CD4-positive, alpha-beta memory T cell (primary cell): ENCODE measurements around the gene ZNF341. TPM values are rescaled to one million over a fixed set of nuclear protein-coding genes. Genes with fewer than 3 reads are reported as not detected.

Source experiments
- CTCF ChIA-PET: fragments of 350-600 bp; sonication (Branson Sonifier 250); formaldehyde crosslinking; loops from one replicate; lab custom pipeline; 2021; ENCODE audit warnings: inconsistent platforms; ENCODE audit not compliant: partially characterized antibody; lab: Charles Lee
- POLR2A ChIA-PET: fragments of 350-600 bp; sonication (Branson Sonifier 250); formaldehyde crosslinking; loops from one replicate; lab custom pipeline; 2021; ENCODE audit not compliant: partially characterized antibody; lab: Charles Lee
- DNase-seq, 5 donors: peaks; one replicate each; pipeline versions ENCODE4 v3.0.0 to v3.0.0-alpha.2; 2020 to 2022; ENCODE audit warnings: mixed read lengths in 1 of 5
- H3K27ac ChIP-seq: one replicate; pipeline ENCODE4 v1.7.0; 2013; ENCODE audit warnings: low read depth, low read length
- H3K27me3 ChIP-seq: 2 replicates; pipeline ENCODE4 v1.7.0; 2013; ENCODE audit warnings: mild to moderate bottlenecking, low read length, moderate library complexity; ENCODE audit not compliant: insufficient read depth
- H3K36me3 ChIP-seq: 2 replicates; pipeline ENCODE4 v1.7.0; 2013; ENCODE audit warnings: mild to moderate bottlenecking, low read length, moderate library complexity; ENCODE audit not compliant: insufficient read depth
- H3K4me1 ChIP-seq: 2 replicates; pipeline ENCODE4 v1.7.0; 2013; ENCODE audit warnings: mild to moderate bottlenecking, low read length, moderate library complexity; ENCODE audit not compliant: insufficient read depth
- H3K4me3 ChIP-seq, 2 donors: one replicate each; pipeline ENCODE4 v1.7.0; 2013; ENCODE audit warnings: low read length in 2 of 2, mild to moderate bottlenecking in 1 of 2
- H3K9me3 ChIP-seq, 2 donors: one replicate each; pipeline ENCODE4 v1.7.0; 2013; ENCODE audit warnings: low read length in 2 of 2, control low read depth in 1 of 2; ENCODE audit not compliant: control insufficient read depth in 1 of 2
- H3K27ac Mint-ChIP-seq, 7 donors: one replicate each; pipeline ENCODE4 v1.8.0; 2020 to 2021; ENCODE audit warnings: mixed read lengths in 7 of 7, mild to moderate bottlenecking in 6 of 7, inconsistent platforms in 3 of 7, moderate library complexity in 3 of 7
- H3K27me3 Mint-ChIP-seq, 2 donors: one replicate each; pipeline ENCODE4 v1.8.0; 2020 to 2021; ENCODE audit warnings: mixed read lengths in 2 of 2
- H3K36me3 Mint-ChIP-seq, 2 donors: one replicate each; pipeline ENCODE4 v1.8.0; 2020 to 2021; ENCODE audit warnings: mixed read lengths in 2 of 2, inconsistent platforms in 1 of 2, mild to moderate bottlenecking in 1 of 2
- H3K4me1 Mint-ChIP-seq, 4 donors: one replicate each; pipeline ENCODE4 v1.8.0; 2020 to 2021; ENCODE audit warnings: mixed read lengths in 4 of 4, mild to moderate bottlenecking in 1 of 4
- H3K4me3 Mint-ChIP-seq, 8 donors: one replicate each; pipeline ENCODE4 v1.8.0; 2020 to 2021; ENCODE audit warnings: mixed read lengths in 8 of 8, mild to moderate bottlenecking in 7 of 8, moderate library complexity in 6 of 8, inconsistent platforms in 3 of 8
- H3K9me3 Mint-ChIP-seq, 8 donors: one replicate each; pipeline ENCODE4 v1.8.0; 2020 to 2021; ENCODE audit warnings: mixed read lengths in 8 of 8, mild to moderate bottlenecking in 5 of 8, inconsistent platforms in 3 of 8, moderate library complexity in 1 of 8
- intact Hi-C: fragments of 100-400 bp; cut with micrococcal nuclease; formaldehyde crosslinking; loops from one replicate; pipeline ENCODE4 v1.15.1; 2023
- polyA plus RNA-seq, 2 donors: library from polyadenylated mRNA; unstranded; fragments of 300-500 nt; fragmentation: Illumina TruSeq; gene quantifications; one replicate each; pipeline ENCODE4 v1.2.3, GENCODE V29; 2021
- total RNA-seq, 2 experiments: library from RNA; stranded (reverse); gene quantifications; one replicate each; pipeline ENCODE4 v1.2.3, GENCODE V29; 2021

ZNF341 gene
- total and polyA plus RNA-seq, 4 experiments from 2014 or later, result 1.5 to 5.0 (median 3.6) TPM

DNA sequence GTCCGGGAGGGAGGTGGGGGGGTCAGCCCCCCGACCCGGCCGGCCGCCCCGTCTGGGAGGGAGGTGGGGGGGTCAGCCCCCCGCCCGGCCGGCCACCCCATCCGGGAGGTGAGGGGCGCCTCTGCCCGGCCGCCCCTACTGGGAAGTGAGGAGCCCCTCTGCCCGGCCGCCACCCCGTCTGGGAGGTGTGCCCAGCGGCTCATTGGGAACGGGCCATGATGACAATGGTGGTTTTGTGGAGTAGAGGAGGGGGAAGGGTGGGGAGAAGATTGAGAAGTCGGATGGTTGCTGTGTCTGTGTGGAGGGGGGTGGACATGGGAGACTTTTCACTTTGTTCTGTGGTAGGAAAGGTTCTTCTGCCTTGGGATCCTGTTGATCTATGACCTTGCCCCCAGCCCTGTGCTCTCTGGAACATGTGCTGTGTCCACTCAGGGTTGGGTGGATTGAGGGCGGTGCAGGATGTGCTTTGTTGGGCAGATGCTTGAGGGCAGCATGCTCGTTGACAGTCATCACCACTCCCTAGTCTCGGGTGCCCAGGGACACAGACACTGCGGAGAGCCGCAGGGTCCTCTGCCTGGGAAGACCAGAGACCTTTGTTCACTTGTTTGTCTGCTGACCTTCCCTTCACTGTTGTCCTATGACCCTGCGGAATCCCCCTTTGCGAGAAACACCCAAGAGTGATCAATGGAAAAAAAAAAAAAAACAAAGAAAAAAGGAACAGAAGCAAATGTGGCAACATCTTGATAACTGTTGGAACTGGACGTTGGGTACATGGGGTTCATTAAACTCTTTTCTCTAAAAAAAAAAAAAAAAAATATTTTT lies 30.0 kb upstream of the ZNF341 start:
- Histone ChIP-seq H3K9me3 (no peaks in the 10 kb centered on the region), H3K4me3 (no peak overlapping the region), H3K4me1 (no peaks in the 10 kb centered on the region), H3K36me3 (no peaks in the 10 kb centered on the region), H3K27me3 (no peaks in the 10 kb centered on the region), H3K27ac (no peak overlapping the region)
- H3K4me1 Mint-ChIP-seq, result no peaks in the 10 kb centered on the region
- H3K36me3 Mint-ChIP-seq, result peaks cover 0 to 6% of the 10 kb centered on the region in 2 donors
- POLR2A ChIA-PET, result no interaction called here
- no peak overlapping the region for H3K4me3 Mint-ChIP-seq
- no peak for DNase-seq
- H3K27me3 Mint-ChIP-seq, result no peaks in the 10 kb centered on the region
- H3K9me3 Mint-ChIP-seq, result peaks cover 0 to 4% (median 0%) of the 10 kb centered on the region in 8 donors
- intact Hi-C loops, result no loop called here
- no peak overlapping the region for H3K27ac Mint-ChIP-seq
- CTCF ChIA-PET, result no interaction called here

DNA sequence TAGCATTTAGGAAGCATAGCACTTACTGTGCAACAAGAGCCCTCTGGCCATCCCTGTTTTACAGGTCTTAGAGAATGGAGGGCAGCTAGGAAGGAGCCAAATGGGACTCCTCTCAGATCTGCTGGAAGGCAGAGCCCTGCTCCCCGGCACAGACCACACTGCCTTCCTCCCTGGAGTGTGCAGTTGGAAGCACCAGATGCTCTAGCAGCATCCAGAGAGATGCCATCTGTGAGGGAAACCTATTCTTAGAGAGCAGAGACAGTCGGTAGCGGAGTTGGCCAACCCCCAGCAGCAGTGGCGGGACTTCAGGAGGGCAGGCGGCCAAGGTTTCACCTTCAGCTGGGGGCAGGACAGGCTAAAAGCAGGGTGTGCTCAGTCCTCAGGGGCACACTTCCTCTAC lies 28.9 kb upstream of the ZNF341 start:
- intact Hi-C loops, result no loop called here
- Mint-ChIP-seq H3K27me3 (no peaks in the 10 kb centered on the region), H3K36me3 (peaks cover 6 to 14% of the 10 kb centered on the region in 2 donors), H3K9me3 (peaks cover 0 to 2% (median 0%) of the 10 kb centered on the region in 8 donors), H3K27ac (peak overlapping the region in 2 of 7 donors; percentile 20 to 25), H3K4me3 (no peak overlapping the region), H3K4me1 (no peaks in the 10 kb centered on the region)
- no peak for DNase-seq
- Histone ChIP-seq H3K27ac (no peak overlapping the region), H3K36me3 (peaks cover 6% of the 10 kb centered on the region), H3K27me3 (no peaks in the 10 kb centered on the region), H3K4me1 (no peaks in the 10 kb centered on the region), H3K4me3 (no peak overlapping the region), H3K9me3 (no peaks in the 10 kb centered on the region)
- CTCF ChIA-PET, result no interaction called here
- POLR2A ChIA-PET, result no interaction called here

DNA sequence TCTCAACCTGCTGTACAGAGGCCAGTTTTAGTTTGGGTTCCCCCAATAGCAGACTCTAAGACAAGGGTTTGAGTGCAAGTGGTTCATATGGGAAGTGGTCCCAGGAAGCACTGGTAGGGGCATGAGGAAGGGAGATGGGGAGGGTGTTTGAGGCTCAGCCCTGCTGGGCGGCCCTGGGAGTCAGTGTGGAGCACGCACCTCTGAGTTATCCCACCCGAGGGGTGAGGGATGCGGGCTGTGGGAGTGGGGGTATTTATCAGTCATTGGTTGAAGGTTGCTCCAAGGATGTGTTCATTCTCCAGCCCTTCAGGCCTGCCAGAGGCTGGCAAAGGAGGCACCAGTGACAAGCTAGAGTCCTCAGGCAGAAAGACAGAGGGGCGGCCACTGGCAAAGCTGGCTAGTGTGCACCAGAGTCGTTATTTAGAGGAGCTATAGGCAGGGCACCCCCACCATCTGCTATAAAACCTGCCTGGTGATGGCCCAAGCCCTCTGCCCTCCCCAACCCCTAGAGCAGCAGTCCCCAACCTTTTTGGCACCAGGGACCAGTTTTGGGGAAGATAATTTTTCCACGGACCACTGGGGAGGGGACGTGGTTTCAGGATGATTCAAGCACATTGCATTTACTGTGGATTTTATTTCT lies 28.2 kb upstream of the ZNF341 start:
- Mint-ChIP-seq H3K4me3 (no peak overlapping the region), H3K36me3 (peaks cover 6 to 14% of the 10 kb centered on the region in 2 donors), H3K9me3 (no peaks in the 10 kb centered on the region), H3K27me3 (no peaks in the 10 kb centered on the region), H3K4me1 (no peaks in the 10 kb centered on the region), H3K27ac (no peak overlapping the region)
- Histone ChIP-seq H3K4me1 (no peaks in the 10 kb centered on the region), H3K27ac (no peak overlapping the region), H3K9me3 (no peaks in the 10 kb centered on the region), H3K4me3 (no peak overlapping the region), H3K27me3 (no peaks in the 10 kb centered on the region), H3K36me3 (peaks cover 6% of the 10 kb centered on the region)
- intact Hi-C loops, result no loop called here
- DNase-seq, result no peak
- ChIA-PET POLR2A (no interaction called here), CTCF (no interaction called here)

DNA sequence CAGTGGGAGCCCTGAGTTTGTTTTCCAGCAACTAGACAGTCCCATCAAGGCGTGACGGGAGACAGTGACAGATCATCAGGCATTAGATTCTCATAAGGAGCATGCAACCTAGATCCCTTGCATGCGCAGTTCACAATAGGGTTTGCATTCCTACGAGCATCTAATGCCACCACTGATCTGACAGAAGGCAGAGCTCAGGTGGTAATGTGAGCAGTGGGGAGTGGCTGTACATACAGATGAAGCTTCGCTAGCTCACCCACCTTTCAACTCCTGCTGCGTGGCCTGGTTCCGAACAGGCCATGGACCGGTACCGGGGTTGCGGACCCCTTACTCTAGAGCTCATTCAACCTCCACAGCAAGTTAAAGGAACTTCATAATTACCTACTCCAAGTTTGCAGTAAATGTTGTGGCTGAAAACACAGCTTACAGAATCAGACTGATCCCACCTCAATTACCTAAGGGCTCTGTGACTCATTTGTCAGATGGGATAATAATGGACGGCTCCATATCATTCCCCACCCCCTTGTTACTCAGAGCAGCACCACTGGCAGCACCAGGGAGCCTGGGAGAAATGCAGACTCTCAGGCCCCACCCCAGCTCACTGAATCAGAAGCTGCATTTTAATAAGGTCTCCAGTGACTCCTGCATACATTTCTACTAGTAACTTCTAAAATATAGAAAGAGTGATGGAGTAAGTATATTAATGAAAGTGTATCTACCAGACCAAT lies 27.4 kb upstream of the ZNF341 start:
- CTCF ChIA-PET, result interaction anchor here (0.7 kb wide), 1 partner anchor 610 kb away, joined by 3 read pairs; no protein-coding TSS in a partner anchor
- no peaks in the 10 kb centered on the region for H3K4me1 ChIP-seq
- intact Hi-C loops, result no loop called here
- H3K27ac ChIP-seq, result no peak overlapping the region
- H3K27me3 Mint-ChIP-seq, result no peaks in the 10 kb centered on the region
- H3K36me3 ChIP-seq, result peaks cover 6% of the 10 kb centered on the region
- peak overlapping the region in 1 of 7 donors; percentile 78 for H3K27ac Mint-ChIP-seq
- H3K4me1 Mint-ChIP-seq, result peaks cover 0 to 3% (median 0%) of the 10 kb centered on the region in 4 donors
- no peaks in the 10 kb centered on the region for H3K9me3 ChIP-seq
- DNase-seq, result no peak
- POLR2A ChIA-PET, result no interaction called here
- peaks cover 6 to 14% of the 10 kb centered on the region in 2 donors for H3K36me3 Mint-ChIP-seq
- H3K4me3 ChIP-seq, result no peak overlapping the region
- H3K4me3 Mint-ChIP-seq, result no peak overlapping the region
- H3K9me3 Mint-ChIP-seq, result no peaks in the 10 kb centered on the region
- H3K27me3 ChIP-seq, result no peaks in the 10 kb centered on the region

DNA sequence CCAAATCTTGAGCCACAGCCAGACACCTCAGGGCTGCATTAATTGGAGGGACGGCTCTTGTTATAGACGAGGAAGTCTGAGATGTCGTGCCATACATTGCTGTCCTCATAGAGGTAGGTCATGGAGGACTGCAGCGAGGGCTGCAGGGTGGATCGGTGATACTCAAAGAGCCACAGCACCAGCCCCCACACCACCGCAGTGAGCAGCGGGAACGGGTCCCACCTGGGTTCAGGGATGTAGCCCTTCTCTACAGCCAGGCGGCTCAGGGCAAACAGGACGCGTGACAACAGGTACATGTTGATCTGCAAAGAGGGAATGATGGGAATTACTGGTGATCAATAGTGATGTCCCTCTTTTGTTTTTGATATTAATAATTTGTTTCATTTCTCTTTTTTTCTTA lies 24.1 kb upstream of the ZNF341 start:
- no peak overlapping the region for H3K27ac ChIP-seq
- ChIA-PET POLR2A (no interaction called here), CTCF (no interaction called here)
- no peak for DNase-seq
- Mint-ChIP-seq H3K27ac (no peak overlapping the region), H3K4me1 (peaks cover 0 to 16% (median 5%) of the 10 kb centered on the region in 4 donors), H3K9me3 (no peaks in the 10 kb centered on the region), H3K36me3 (peaks cover 21 to 33% of the 10 kb centered on the region in 2 donors), H3K4me3 (no peak overlapping the region), H3K27me3 (no peaks in the 10 kb centered on the region)
- peaks cover 19% of the 10 kb centered on the region for H3K36me3 ChIP-seq
- no peaks in the 10 kb centered on the region for H3K27me3 ChIP-seq
- intact Hi-C loops, result no loop called here
- no peak overlapping the region for H3K4me3 ChIP-seq
- peaks cover 6% of the 10 kb centered on the region for H3K4me1 ChIP-seq
- no peaks in the 10 kb centered on the region for H3K9me3 ChIP-seq

GRCh38 chr20:33709398-33709797 lies 22.4 kb upstream of the ZNF341 start:
- no peak for DNase-seq
- POLR2A ChIA-PET, result interaction anchor here (1.0 kb wide), 1 partner anchor 11 kb away, joined by 6 read pairs; the partner anchor contains the start of gene PXMP4
- Mint-ChIP-seq H3K4me3 (no peak overlapping the region), H3K27me3 (no peaks in the 10 kb centered on the region), H3K9me3 (no peaks in the 10 kb centered on the region), H3K36me3 (peaks cover 33 to 44% of the 10 kb centered on the region in 2 donors), H3K4me1 (peaks cover 0 to 18% (median 9%) of the 10 kb centered on the region in 4 donors), H3K27ac (peak overlapping the region in 3 of 7 donors; percentile 30 to 62 (median 35))
- no peak overlapping the region for H3K4me3 ChIP-seq
- no peaks in the 10 kb centered on the region for H3K9me3 ChIP-seq
- H3K27me3 ChIP-seq, result no peaks in the 10 kb centered on the region
- peaks cover 35% of the 10 kb centered on the region for H3K36me3 ChIP-seq
- CTCF ChIA-PET, result no interaction called here
- H3K27ac ChIP-seq, result no peak overlapping the region
- intact Hi-C loops, result no loop called here
- peaks cover 6% of the 10 kb centered on the region for H3K4me1 ChIP-seq
